Stimulated activated naive B cell treated with anti-CD40 and anti-IgM and Interleukin-4, amounts not matched to agents 10 μg/mL and 1 μg/mL and 100 μg/mL, for 72 hours (primary cell): ENCODE results near the gene HYPK.

Experiments used
- ATAC-seq, 2 donors: fragments of 150-1000 bp; cut with Tn5 transposase; replicated peaks; 2 replicates each; pipeline ENCODE4 v1.10.0; 2021; ENCODE audit warnings: moderate library complexity in 1 of 2
- DNase-seq: peaks from one replicate; pipeline ENCODE4 v3.0.0; 2021
- H3K27ac Mint-ChIP-seq: one replicate; pipeline ENCODE4 v1.8.0; 2022; ENCODE audit warnings: mild to moderate bottlenecking, mixed read lengths
- H3K27me3 Mint-ChIP-seq, 2 donors: one replicate each; pipeline ENCODE4 v1.8.0; 2022; ENCODE audit warnings: mixed read lengths in 2 of 2
- H3K36me3 Mint-ChIP-seq, 2 donors: one replicate each; pipeline ENCODE4 v1.8.0; 2022; ENCODE audit warnings: mixed read lengths in 2 of 2, mild to moderate bottlenecking in 1 of 2
- H3K4me1 Mint-ChIP-seq, 2 donors: one replicate each; pipeline ENCODE4 v1.8.0; 2022; ENCODE audit warnings: mixed read lengths in 2 of 2, mild to moderate bottlenecking in 1 of 2
- H3K4me3 Mint-ChIP-seq, 2 donors: one replicate each; pipeline ENCODE4 v1.8.0; 2022; ENCODE audit warnings: mild to moderate bottlenecking in 2 of 2, mixed read lengths in 2 of 2, moderate library complexity in 1 of 2
- H3K9me3 Mint-ChIP-seq, 2 donors: one replicate each; pipeline ENCODE4 v1.8.0; 2022; ENCODE audit warnings: mixed read lengths in 2 of 2, mild to moderate bottlenecking in 1 of 2

Gene HYPK

GRCh38 chr15:43800286-43801141, at the start of gene HYPK:
Gene HYPK (plus strand): TSS chr15:43800599. CDS start chr15:43800623, 24 bp downstream.
- peaks cover 49 to 65% of the 10 kb centered on the region in 2 donors for H3K36me3 Mint-ChIP-seq
- peak within 1 kb of the TSS; percentile 98 for H3K27ac Mint-ChIP-seq
- ATAC-seq (peak; percentile 97 to 99), DNase-seq (peak; percentile 86)
- peak within 1 kb of the TSS; percentile 94 to 97 for H3K4me3 Mint-ChIP-seq
- H3K27me3 Mint-ChIP-seq: no peaks in the 10 kb centered on the region
- peaks cover 29 to 47% of the 10 kb centered on the region in 2 donors for H3K4me1 Mint-ChIP-seq
- peaks cover 0 to 1% of the 10 kb centered on the region in 2 donors for H3K9me3 Mint-ChIP-seq

- peaks cover 20 to 54% of the 10 kb centered on the region in 2 donors for H3K4me1 Mint-ChIP-seq
- no peak overlapping the region for H3K27ac Mint-ChIP-seq
- ATAC-seq: no peak
- H3K27me3 Mint-ChIP-seq: no peaks in the 10 kb centered on the region
- DNase-seq: no peak
- H3K9me3 Mint-ChIP-seq: no peaks in the 10 kb centered on the region
- peaks cover 21 to 24% of the 10 kb centered on the region in 2 donors for H3K36me3 Mint-ChIP-seq
- no peak overlapping the region for H3K4me3 Mint-ChIP-seq
These were observed 48.5 kb upstream of the HYPK start for GRCh38 chr15:43751885-43752284.

GRCh38 chr15:43762824-43763223, 37.6 kb upstream of the HYPK start:
- H3K4me1 Mint-ChIP-seq: peaks cover 0 to 5% of the 10 kb centered on the region in 2 donors
- H3K9me3 Mint-ChIP-seq: no peaks in the 10 kb centered on the region
- DNase-seq (no peak), ATAC-seq (no peak)
- H3K36me3 Mint-ChIP-seq: peaks cover 28 to 30% of the 10 kb centered on the region in 2 donors
- H3K27me3 Mint-ChIP-seq: no peaks in the 10 kb centered on the region
- no peak overlapping the region for H3K27ac Mint-ChIP-seq
- no peak overlapping the region for H3K4me3 Mint-ChIP-seq

- ATAC-seq (no peak), DNase-seq (no peak)
- Mint-ChIP-seq H3K27ac (no peak overlapping the region), H3K4me1 (peaks cover 0 to 5% of the 10 kb centered on the region in 2 donors), H3K27me3 (no peaks in the 10 kb centered on the region), H3K4me3 (no peak overlapping the region), H3K36me3 (peaks cover 28 to 36% of the 10 kb centered on the region in 2 donors), H3K9me3 (no peaks in the 10 kb centered on the region)
These were observed 36.5 kb upstream of the HYPK start for GRCh38 chr15:43763819-43764446.

GRCh38 chr15:43769584-43770228, 30.7 kb upstream of the HYPK start:
- H3K27me3 Mint-ChIP-seq: no peaks in the 10 kb centered on the region
- no peak overlapping the region for H3K4me3 Mint-ChIP-seq
- ATAC-seq (peak; percentile 70 to 77), DNase-seq (peak; percentile 21)
- peaks cover 7 to 14% of the 10 kb centered on the region in 2 donors for H3K4me1 Mint-ChIP-seq
- H3K36me3 Mint-ChIP-seq: peaks cover 48 to 61% of the 10 kb centered on the region in 2 donors
- H3K9me3 Mint-ChIP-seq: no peaks in the 10 kb centered on the region
- peak overlapping the region; percentile 25 for H3K27ac Mint-ChIP-seq

- DNase-seq (no peak), ATAC-seq (no peak)
- Mint-ChIP-seq H3K36me3 (peaks cover 53 to 69% of the 10 kb centered on the region in 2 donors), H3K4me1 (peaks cover 14 to 31% of the 10 kb centered on the region in 2 donors), H3K9me3 (no peaks in the 10 kb centered on the region), H3K27ac (no peak overlapping the region), H3K4me3 (no peak overlapping the region), H3K27me3 (no peaks in the 10 kb centered on the region)
These were observed 28.6 kb upstream of the HYPK start for GRCh38 chr15:43771816-43772215.

GRCh38 chr15:43772624-43773023, 27.8 kb upstream of the HYPK start:
- Mint-ChIP-seq H3K9me3 (no peaks in the 10 kb centered on the region), H3K4me3 (no peak overlapping the region), H3K36me3 (peaks cover 53 to 69% of the 10 kb centered on the region in 2 donors), H3K27me3 (no peaks in the 10 kb centered on the region), H3K4me1 (peaks cover 14 to 38% of the 10 kb centered on the region in 2 donors), H3K27ac (no peak overlapping the region)
- DNase-seq (no peak), ATAC-seq (no peak)

GRCh38 chr15:43774062-43774461, 26.3 kb upstream of the HYPK start:
- Mint-ChIP-seq H3K4me1 (peaks cover 21 to 49% of the 10 kb centered on the region in 2 donors), H3K27ac (no peak overlapping the region), H3K4me3 (no peak overlapping the region), H3K36me3 (peaks cover 50 to 63% of the 10 kb centered on the region in 2 donors), H3K9me3 (no peaks in the 10 kb centered on the region), H3K27me3 (no peaks in the 10 kb centered on the region)
- DNase-seq: no peak
- ATAC-seq: no peak

- DNase-seq (no peak), ATAC-seq (no peak)
- Mint-ChIP-seq H3K9me3 (no peaks in the 10 kb centered on the region), H3K27ac (peak overlapping the region; percentile 99), H3K4me1 (peaks cover 23 to 51% of the 10 kb centered on the region in 2 donors), H3K27me3 (no peaks in the 10 kb centered on the region), H3K36me3 (peaks cover 43 to 53% of the 10 kb centered on the region in 2 donors), H3K4me3 (peak overlapping the region; percentile 97 to 99)
These were observed 24.9 kb upstream of the HYPK start for GRCh38 chr15:43775411-43775965.

- H3K36me3 Mint-ChIP-seq: peaks cover 37 to 48% of the 10 kb centered on the region in 2 donors
- ATAC-seq (peak; percentile 78 to 79), DNase-seq (peak; percentile 93)
- H3K4me3 Mint-ChIP-seq: peak overlapping the region; percentile 97 to 99
- peak overlapping the region; percentile 99 for H3K27ac Mint-ChIP-seq
- no peaks in the 10 kb centered on the region for H3K27me3 Mint-ChIP-seq
- H3K4me1 Mint-ChIP-seq: peaks cover 23 to 57% of the 10 kb centered on the region in 2 donors
- no peaks in the 10 kb centered on the region for H3K9me3 Mint-ChIP-seq
These were observed 24.2 kb upstream of the HYPK start for GRCh38 chr15:43776101-43776717.

- peak; percentile 79 for DNase-seq
- H3K9me3 Mint-ChIP-seq: no peaks in the 10 kb centered on the region
- peaks cover 22 to 57% of the 10 kb centered on the region in 2 donors for H3K4me1 Mint-ChIP-seq
- peaks cover 34 to 45% of the 10 kb centered on the region in 2 donors for H3K36me3 Mint-ChIP-seq
- peak within 1 kb of the TSS; percentile 99 for H3K27ac Mint-ChIP-seq
- ATAC-seq: peak; percentile 65 to 76
- peak within 1 kb of the TSS; percentile 97 to 99 for H3K4me3 Mint-ChIP-seq
- H3K27me3 Mint-ChIP-seq: no peaks in the 10 kb centered on the region
These were observed 23.6 kb upstream of the HYPK start, which contains the start of gene ELL3 for GRCh38 chr15:43776718-43777266. Gene ELL3 (minus strand): TSS chr15:43776966. CDS start chr15:43776901, 65 bp downstream.

- DNase-seq (peak; percentile 92), ATAC-seq (peak; percentile 72 to 77)
- H3K27me3 Mint-ChIP-seq: no peaks in the 10 kb centered on the region
- peak overlapping the region; percentile 99 for H3K27ac Mint-ChIP-seq
- peaks cover 32 to 43% of the 10 kb centered on the region in 2 donors for H3K36me3 Mint-ChIP-seq
- peak overlapping the region; percentile 97 to 99 for H3K4me3 Mint-ChIP-seq
- H3K4me1 Mint-ChIP-seq: peaks cover 21 to 57% of the 10 kb centered on the region in 2 donors
- H3K9me3 Mint-ChIP-seq: no peaks in the 10 kb centered on the region
These were observed 23.0 kb upstream of the HYPK start for GRCh38 chr15:43777267-43777914.

- Mint-ChIP-seq H3K4me1 (peaks cover 21 to 50% of the 10 kb centered on the region in 2 donors), H3K4me3 (no peak overlapping the region), H3K9me3 (no peaks in the 10 kb centered on the region), H3K27ac (no peak overlapping the region), H3K27me3 (no peaks in the 10 kb centered on the region), H3K36me3 (peaks cover 19 to 33% of the 10 kb centered on the region in 2 donors)
- DNase-seq: no peak
- no peak for ATAC-seq
These were observed 21.4 kb upstream of the HYPK start for GRCh38 chr15:43779016-43779415.
